ENCODE measurements around the gene IQCB1.
"Not testable (repeated sequence)": the region's sequence is repeated elsewhere in the genome, so short reads cannot be mapped to it uniquely, and the experiment has no call there.

Gene IQCB1

DNA sequence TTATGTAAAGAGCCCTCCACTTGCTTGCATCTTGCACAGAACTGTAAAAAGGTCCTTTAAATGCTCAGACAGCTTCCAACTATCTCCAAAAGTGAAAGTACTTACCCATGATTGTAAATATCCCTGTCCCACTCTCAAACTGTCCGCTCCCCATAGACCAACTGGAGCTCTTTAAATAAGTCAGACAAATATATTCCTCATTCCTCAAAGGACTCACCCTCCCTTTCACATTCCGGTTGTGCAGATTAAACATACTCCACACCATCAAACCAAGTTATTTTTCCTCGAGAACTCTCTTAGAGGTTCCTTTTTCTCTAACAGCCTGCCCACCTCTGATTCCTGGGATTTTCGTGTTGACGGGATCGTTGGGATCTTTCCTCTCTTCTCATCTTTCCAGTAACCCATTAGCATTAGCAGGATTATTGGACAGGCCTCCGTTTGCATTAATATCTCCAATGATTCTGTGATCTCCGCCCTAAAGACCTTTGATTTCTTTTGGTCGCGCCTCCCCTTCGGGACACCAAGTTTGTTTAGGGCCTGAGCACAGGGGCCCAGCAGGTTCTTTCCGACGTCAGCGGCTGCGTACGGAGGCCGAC is 86.1 kb downstream of the IQCB1 start:
- peak; percentile 31 for DNase-seq (ENCODE audit: low spot score)

DNA sequence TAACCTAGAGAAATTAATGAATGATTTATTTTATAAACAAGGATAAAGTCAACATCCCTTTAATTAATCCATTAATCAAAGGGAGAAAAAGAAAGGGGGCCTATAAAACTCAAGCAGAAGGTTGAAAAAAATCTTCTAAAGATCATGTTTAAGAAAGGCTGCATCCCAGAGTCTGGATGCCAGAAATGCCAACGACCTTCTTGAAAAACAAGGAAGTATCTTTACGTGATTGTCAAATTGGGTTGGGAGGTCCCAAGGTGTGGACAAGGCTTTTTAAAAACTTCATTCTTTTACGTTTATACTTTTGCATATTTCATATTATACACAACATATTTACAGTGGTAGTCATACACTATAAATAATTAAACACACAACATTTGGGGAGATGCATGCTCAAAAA is 86.9 kb downstream of the IQCB1 start:
- DNase-seq (ENCODE audit: low spot score): no peak

- DNase-seq (ENCODE audit: low spot score): not testable (repeated sequence)
Observed at GRCh38 chr3:121743106-121743505, 91.8 kb downstream of the IQCB1 start.

GRCh38 chr3:121740896-121741295 is 94.0 kb downstream of the IQCB1 start:
- DNase-seq (ENCODE audit: low spot score): no peak

DNA sequence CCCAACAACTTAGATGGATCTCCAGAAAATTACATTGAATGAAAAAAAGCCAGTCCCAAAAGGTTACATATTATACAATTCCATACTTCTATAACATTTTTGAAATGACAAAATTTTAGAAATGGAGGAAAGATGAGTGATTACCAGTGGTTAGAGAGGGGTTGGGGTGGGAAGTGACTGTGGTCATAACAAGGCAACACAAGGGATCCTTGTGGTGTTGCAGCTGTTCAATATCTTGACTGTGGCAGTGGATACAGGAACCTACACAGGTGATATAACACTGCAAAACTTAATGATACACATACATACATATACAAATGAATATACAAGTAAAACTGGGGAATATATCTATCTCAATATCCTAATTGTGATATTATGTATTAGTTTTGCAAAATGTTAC is 95.0 kb downstream of the IQCB1 start:
- no peak for DNase-seq (ENCODE audit: low spot score)

GRCh38 chr3:121737644-121738043 is 97.2 kb downstream of the IQCB1 start:
- DNase-seq (ENCODE audit: low spot score): no peak

DNA sequence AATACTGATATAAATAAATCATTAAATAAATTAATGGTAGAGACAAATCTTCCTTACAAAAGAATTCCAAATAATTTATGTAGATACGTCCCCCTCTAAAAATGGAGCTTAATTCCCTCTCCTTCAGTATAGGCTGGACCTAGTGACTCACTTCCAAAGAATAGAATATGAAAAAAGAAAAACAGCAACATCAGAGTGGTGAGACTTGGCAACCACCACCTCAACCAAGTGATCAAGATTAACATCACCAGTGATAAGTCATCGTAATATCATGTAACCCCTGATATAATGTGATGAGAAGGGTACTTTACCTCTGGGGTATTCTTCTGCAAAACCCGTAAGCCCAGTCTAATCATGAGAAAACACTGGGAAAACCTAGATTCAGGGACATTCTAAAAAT is 98.7 kb downstream of the IQCB1 start:
- no peak for DNase-seq (ENCODE audit: low spot score)

GRCh38 chr3:121735047-121735696 is 99.7 kb downstream of the IQCB1 start:
- no peak for DNase-seq (ENCODE audit: low spot score)

DNA sequence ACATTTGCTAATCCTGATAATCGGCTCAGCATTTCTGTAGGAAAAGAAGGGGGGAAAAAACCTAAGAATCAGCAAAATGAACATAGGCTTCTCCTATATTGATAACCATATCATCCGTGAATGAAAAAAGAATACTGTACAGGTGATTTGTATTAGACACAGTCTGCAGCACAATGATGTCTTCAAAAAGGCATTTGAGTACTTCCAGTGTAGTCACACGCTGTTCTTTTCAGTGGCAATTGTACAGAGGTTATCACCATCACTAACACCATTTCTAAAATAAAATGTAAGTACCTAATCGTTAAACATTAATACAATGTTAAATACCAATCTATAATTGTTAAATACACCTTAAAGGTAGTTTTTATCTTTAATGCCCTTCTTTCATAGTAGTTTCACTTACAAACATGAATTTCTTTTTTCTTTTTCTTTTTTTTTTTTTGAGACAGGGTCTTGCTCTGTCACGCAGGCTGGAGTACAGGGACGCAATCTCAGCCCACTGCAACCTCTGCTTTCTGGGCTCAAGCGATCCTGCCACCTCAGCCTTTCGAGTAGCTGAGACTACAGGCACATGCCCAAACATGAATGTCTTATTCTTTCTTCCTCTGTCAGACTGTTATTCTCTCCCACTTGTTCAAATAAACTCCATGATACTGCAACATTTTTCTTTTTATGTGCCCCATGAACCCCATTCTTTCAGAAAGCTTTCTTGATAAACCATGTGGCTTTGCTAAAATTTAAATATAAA is 103.7 kb downstream of the IQCB1 start:
- DNase-seq (ENCODE audit: low spot score): no peak

- DNase-seq (ENCODE audit: low spot score): no peak
Observed at GRCh38 chr3:121724130-121724529, 110.7 kb downstream of the IQCB1 start.

DNA sequence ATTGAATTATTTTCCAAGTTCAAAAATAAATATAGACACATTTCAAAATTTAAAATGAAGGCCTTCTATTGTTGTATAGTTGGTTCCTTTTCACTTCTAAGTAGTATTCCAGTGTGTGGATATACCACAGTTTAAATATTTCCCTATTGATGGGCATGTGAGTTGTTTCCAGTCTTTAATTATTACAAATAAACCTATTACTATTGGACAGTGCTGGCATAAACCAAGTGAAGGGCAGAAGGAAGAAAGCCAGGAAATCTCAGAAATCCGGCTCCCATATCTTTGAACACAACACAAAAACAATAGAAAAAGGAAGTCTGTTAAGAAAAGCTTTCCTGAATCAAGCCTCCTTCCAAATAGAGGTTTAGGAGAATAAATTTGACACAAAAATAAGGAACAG is 111.4 kb downstream of the IQCB1 start:
- DNase-seq (ENCODE audit: low spot score): no peak

GRCh38 chr3:121722411-121722810 is 112.4 kb downstream of the IQCB1 start:
- no peak for DNase-seq (ENCODE audit: low spot score)

DNA sequence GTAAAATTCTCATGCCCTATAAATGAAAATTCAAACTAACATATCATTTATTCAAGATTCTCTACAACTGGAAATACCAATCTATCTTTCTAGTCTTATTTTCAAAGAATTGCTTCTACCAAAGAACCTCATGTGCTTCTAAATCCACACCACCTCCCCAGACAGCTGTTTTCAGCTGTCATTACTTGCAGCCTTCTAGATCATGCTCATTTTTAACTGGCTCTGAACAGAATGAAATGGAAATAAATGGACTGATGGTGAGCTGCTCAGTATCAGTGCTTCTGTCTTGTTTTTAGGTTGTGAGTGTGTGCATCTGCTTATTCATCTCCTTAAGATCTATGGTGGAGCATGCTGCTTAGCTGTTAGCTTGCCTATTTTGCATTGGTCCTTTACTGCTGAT is 114.7 kb downstream of the IQCB1 start:
- DNase-seq (ENCODE audit: low spot score): no peak
